Kidney (tissue), 14 donors: ENCODE results near the gene CCDC188. TPM values are rescaled to one million over a fixed set of nuclear protein-coding genes. Genes with fewer than 3 reads are reported as not detected.

Source experiments
- DNase-seq, 5 donors: peaks; one replicate each; pipeline ENCODE4 v3.0.0-alpha.2; 2013 to 2020
- FAIRE-seq: peaks from 2 replicates; lab custom pipeline; 2012; peaks lifted over from hg19 to GRCh38; lab: Jason Lieb, UNC
- H3K27ac ChIP-seq, 2 donors: one replicate each; pipeline ENCODE4 v1.7.0; 2013; ENCODE audit warnings: low read depth in 2 of 2, low read length in 2 of 2, inconsistent platforms in 1 of 2
- H3K27me3 ChIP-seq: one replicate; pipeline ENCODE4 v1.7.1; 2013; ENCODE audit warnings: low read length, inconsistent platforms; ENCODE audit not compliant: control insufficient read depth, insufficient read depth
- H3K36me3 ChIP-seq, 3 donors: one replicate each; pipeline versions ENCODE4 v1.7.0 to v1.7.1; 2013; ENCODE audit warnings: low read length in 3 of 3, control low read depth in 1 of 3, inconsistent platforms in 1 of 3; ENCODE audit not compliant: insufficient read depth in 3 of 3, control insufficient read depth in 2 of 3
- H3K4me1 ChIP-seq, 3 donors: one replicate each; pipeline versions ENCODE4 v1.7.0 to v1.7.1; 2013; ENCODE audit warnings: low read length in 3 of 3, inconsistent platforms in 1 of 3, low read depth in 1 of 3; ENCODE audit not compliant: control insufficient read depth in 2 of 3, insufficient read depth in 2 of 3
- H3K4me3 ChIP-seq, 3 donors: one replicate each; pipeline versions ENCODE4 v1.7.0 to v1.8.1; 2013; ENCODE audit warnings: low read length in 3 of 3, control low read depth in 1 of 3, inconsistent platforms in 1 of 3
- H3K9ac ChIP-seq, 3 donors: one replicate each; pipeline versions ENCODE4 v1.7.0 to v1.7.1; 2013; ENCODE audit warnings: low read length in 3 of 3, control low read depth in 1 of 3, inconsistent platforms in 1 of 3
- H3K9me3 ChIP-seq, 3 donors: one replicate each; pipeline versions ENCODE4 v1.7.0 to v1.7.1; 2013; ENCODE audit warnings: low read length in 3 of 3, control low read depth in 1 of 3, inconsistent platforms in 1 of 3; ENCODE audit not compliant: control insufficient read depth in 2 of 3, insufficient read depth in 1 of 3
- intact Hi-C: fragments of 100-400 bp; cut with DNase I; formaldehyde crosslinking; loops from one replicate; pipeline ENCODE4 v1.11.1; 2022
- polyA plus RNA-seq: library from polyadenylated mRNA; stranded (reverse); fragments of 350-450 nt; fragmentation: Illumina TruSeq; extraction: RNeasy Lipid Tissue Mini Kit (QIAGEN cat#74804); gene quantifications from one replicate; pipeline ENCODE4 v1.2.3, GENCODE V29; 2014; ENCODE audit warnings: low read depth, low replicate concordance; ENCODE audit not compliant: insufficient read depth
- total RNA-seq: library from RNA; stranded (reverse); fragmentation: NEBNext Ultra II Directional; extraction: Animal tissue kit (Norgen Biotek cat#: 25700); gene quantifications from one replicate; pipeline ENCODE4 v1.2.1, GENCODE V29; 2021
- TF ChIP-seq, protein P1 (sequence below): IDR thresholded peaks from 3 replicates; pipeline ENCODE4 v1.5.1; 2012; ENCODE audit warnings: mild to moderate bottlenecking, moderate library complexity, borderline replicate concordance; ENCODE audit not compliant: insufficient read depth; ENCODE audit errors: extremely low read depth
- donor health status: control.
- donor health status: control.
- donor health status: control.
- donor health status: control.
- donor health status: control.
- donor health status: DM: yes; HTN: yes; CAD: no.
- donor health status: Normal renal cell carcinoma (clear cell type).

The CCDC188 gene
- total and polyA plus RNA-seq, 2 donors from 2014 or later: 0.54 to 2.8 TPM

DNA sequence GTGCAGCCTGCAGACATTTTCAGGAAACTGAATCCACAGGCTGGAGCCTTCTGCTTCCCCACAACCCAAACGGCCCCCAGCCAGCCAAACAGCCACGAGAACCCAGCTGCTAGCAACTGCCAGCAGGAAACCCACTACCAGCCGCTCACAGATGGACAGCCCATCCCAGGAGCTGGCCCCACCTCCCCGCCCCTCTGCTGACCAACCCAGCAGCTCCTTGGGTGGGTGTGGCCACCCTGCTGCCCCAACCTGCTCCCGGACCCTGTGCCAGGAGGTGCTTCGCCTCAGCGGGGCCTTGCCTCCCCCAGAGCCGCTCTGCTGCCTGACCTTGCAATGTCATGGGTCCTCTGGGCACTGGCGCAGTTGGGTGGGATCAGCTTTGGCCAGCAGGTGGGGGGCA lies 8.2 kb upstream of the CCDC188 start:
- H3K4me3 ChIP-seq: no peak overlapping the region
- intact Hi-C loops: loop anchor here (10.0 kb wide), 1 partner anchor 136 kb away; no protein-coding TSS in a partner anchor
- H3K27me3 ChIP-seq: no peaks in the 10 kb centered on the region
- H3K9me3 ChIP-seq: no peaks in the 10 kb centered on the region
- TF ChIP-seq, protein P1, sequence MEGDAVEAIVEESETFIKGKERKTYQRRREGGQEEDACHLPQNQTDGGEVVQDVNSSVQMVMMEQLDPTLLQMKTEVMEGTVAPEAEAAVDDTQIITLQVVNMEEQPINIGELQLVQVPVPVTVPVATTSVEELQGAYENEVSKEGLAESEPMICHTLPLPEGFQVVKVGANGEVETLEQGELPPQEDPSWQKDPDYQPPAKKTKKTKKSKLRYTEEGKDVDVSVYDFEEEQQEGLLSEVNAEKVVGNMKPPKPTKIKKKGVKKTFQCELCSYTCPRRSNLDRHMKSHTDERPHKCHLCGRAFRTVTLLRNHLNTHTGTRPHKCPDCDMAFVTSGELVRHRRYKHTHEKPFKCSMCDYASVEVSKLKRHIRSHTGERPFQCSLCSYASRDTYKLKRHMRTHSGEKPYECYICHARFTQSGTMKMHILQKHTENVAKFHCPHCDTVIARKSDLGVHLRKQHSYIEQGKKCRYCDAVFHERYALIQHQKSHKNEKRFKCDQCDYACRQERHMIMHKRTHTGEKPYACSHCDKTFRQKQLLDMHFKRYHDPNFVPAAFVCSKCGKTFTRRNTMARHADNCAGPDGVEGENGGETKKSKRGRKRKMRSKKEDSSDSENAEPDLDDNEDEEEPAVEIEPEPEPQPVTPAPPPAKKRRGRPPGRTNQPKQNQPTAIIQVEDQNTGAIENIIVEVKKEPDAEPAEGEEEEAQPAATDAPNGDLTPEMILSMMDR: no peak
- no peaks in the 10 kb centered on the region for H3K36me3 ChIP-seq
- DNase-seq (peak in 4 of 5 donors; percentile 49 to 79 (median 60)), FAIRE-seq (no peak)
- no peaks in the 10 kb centered on the region for H3K4me1 ChIP-seq
- H3K9ac ChIP-seq: no peak overlapping the region
- no peak overlapping the region for H3K27ac ChIP-seq

DNA sequence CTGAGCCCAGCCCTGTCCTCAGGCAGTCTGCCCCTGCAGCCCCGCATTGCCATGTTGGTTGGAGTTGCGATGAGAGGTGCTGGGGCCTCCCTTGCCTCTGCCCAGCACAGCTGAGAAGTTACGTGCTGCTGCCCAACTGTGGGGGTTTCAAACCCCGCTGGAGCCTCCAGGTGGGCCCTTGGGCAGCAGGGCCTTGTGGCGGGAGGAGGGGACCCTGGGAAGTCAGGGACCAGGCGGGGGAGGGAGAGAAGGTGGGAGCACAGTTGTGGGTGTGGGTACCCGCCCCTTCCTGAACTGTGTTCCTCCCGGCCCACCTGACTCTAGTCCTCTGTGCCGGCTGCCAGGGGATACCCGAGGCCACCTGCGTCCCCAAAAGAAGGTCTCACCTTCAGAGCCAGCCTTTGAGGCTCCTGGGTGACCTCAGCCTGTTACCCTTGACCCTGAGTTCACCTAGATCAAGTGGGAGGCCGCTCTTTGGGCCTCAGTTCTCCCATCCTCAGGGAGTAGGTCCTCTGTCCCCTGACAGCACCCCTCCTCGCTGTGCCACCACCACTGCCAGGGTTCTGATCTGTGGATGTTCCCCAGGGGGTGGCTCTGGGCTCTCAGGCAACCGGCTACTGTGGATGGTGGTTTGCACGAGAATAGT lies 7.7 kb upstream of the CCDC188 start:
- Histone ChIP-seq H3K4me3 (no peak overlapping the region), H3K36me3 (no peaks in the 10 kb centered on the region), H3K4me1 (no peaks in the 10 kb centered on the region), H3K9ac (no peak overlapping the region), H3K27ac (no peak overlapping the region), H3K9me3 (no peaks in the 10 kb centered on the region), H3K27me3 (no peaks in the 10 kb centered on the region)
- intact Hi-C loops: loop anchor here (10.0 kb wide), 1 partner anchor 136 kb away; no protein-coding TSS in a partner anchor
- no peak for FAIRE-seq
- DNase-seq: no peak
- TF ChIP-seq, protein P1: no peak

DNA sequence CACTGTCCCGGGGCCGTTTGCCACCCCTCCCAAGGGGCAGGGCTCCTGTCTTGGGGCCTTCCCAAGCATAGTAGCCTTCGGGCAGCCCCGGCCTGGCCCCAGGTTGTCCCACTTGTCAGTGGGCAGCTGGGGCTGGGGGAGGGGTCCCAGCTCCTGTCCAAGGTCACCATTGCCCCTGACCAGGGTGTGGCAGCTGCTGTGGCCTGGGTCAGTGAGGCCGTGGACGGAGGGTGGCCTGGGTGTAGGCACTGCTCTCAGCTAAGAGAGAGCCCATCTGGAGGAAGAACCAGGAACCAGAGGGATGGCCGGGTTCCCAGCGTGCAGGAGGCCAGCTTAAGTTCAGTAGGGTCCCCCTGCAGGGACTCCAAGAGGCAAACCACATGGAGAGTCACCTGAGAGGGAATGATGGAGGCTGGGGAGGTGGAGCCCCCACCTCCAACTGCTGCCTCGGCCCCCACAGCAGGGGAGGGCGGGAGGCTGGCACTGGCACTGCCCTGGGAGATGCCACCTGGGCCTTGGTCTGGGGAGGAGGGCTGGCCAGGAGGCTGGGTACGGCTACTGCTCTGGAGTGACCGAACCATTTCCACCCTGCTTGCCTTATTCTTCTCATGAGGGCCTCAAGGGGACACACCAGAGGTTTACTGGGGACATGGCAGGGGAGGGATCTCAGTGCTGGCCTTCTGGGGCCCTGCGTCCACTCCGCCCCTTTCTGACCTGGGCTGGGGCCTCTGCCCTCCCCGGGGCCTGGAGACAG lies 6.8 kb upstream of the CCDC188 start:
- TF ChIP-seq, protein P1: no peak
- no peaks in the 10 kb centered on the region for H3K4me1 ChIP-seq
- H3K27ac ChIP-seq: no peak overlapping the region
- no peak overlapping the region for H3K4me3 ChIP-seq
- intact Hi-C loops: loop anchor here (10.0 kb wide), 1 partner anchor 137 kb away; no protein-coding TSS in a partner anchor
- H3K27me3 ChIP-seq: no peaks in the 10 kb centered on the region
- DNase-seq (peak in 1 of 5 donors; percentile 70), FAIRE-seq (no peak)
- no peaks in the 10 kb centered on the region for H3K36me3 ChIP-seq
- H3K9ac ChIP-seq: no peak overlapping the region
- H3K9me3 ChIP-seq: no peaks in the 10 kb centered on the region
